HG02943 (cell line): Measurements from ENCODE around the gene ZNF573.
"Not testable (repeated sequence)": the region's sequence is repeated elsewhere in the genome, so short reads cannot be mapped to it uniquely, and the experiment has no call there.

ENCODE experiments used
- ATAC-seq: cut with Tn5 transposase; IDR thresholded peaks from one replicate; pipeline ENCODE4 v1.9.1; 2021; ENCODE audit warnings: mild to moderate bottlenecking, low read depth, moderate library complexity; ENCODE audit not compliant: unreplicated experiment

ZNF573 gene

GRCh38 chr19:37779127-37780005 is at the start of gene ZNF573:
Gene ZNF573, minus strand, starts transcription at chr19:37779586. Its CDS starts 5,857 bp downstream, at chr19:37773729.
- ATAC-seq = peak; percentile 65

GRCh38 chr19:37817180-37817981 is 38.0 kb upstream of the ZNF573 start:
- no peak for ATAC-seq

GRCh38 chr19:37815611-37816010 is 36.2 kb upstream of the ZNF573 start:
- ATAC-seq = not testable (repeated sequence)

- ATAC-seq = no peak
Measured at GRCh38 chr19:37813340-37813739, 34.0 kb upstream of the ZNF573 start.

GRCh38 chr19:37809366-37809765 is 30.0 kb upstream of the ZNF573 start:
- no peak for ATAC-seq

DNA sequence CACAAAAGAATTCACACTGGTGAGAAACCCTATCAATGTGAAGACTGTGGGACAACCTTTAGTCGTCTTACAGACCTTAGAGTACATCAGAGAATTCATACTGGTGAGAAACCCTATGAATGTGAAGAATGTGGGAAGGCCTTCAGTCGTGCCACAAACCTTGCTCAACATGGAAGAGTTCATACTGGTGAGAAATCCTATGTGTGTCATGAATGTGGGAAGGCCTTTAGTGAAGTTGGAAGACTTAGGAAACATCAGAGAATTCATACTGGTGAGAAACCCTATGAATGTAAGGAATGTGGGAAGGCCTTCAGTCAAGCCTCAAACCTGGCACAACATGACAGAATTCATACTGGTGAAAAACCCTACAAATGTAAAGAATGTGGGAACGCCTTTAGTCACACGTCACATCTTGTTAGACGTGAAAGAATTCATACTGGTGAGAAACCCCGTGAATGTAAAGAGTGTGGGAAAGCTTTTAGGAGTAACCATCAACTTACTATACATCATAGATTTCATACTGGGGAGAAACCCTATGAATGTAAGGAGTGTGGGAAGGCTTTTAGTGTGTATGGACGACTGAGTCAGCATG is 24.0 kb upstream of the ZNF573 start:
- no peak for ATAC-seq

DNA sequence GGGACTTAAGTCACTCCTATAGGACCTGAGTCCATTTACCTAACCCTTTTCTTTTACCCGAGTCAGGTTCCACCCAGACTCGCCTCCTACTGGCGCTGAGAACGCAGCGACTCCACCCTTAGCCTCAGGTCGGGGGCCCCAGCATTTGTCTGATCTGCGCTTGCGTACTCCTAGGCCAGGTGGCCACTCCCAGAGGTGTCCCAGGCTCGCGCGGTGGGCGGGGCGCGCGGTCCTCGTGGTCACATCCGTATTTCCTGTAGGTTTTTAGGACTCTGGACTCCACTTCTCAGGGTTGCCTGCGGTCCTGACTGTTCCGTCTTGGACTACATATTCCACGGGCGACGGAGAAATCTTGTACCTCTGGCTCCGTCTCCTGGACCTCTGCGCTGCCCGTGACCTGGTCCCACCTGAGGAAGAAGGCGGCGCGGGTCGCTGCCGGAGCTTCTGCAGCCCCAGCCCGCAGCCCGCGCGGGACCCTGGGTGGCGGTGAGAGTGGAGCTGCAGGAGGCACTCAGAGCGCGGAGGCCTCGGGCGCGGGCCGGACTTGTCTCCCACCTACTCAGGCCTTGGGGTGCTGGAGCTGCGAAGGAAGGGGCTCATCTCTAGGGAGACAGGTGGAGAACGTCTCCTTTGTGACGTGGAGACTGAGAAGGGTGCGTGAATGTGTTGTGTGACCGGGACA is 11.0 kb upstream of the ZNF573 start:
- ATAC-seq = no peak

GRCh38 chr19:37778613-37779126 is 716 bp downstream of the ZNF573 start:
- ATAC-seq = peak; percentile 17

DNA sequence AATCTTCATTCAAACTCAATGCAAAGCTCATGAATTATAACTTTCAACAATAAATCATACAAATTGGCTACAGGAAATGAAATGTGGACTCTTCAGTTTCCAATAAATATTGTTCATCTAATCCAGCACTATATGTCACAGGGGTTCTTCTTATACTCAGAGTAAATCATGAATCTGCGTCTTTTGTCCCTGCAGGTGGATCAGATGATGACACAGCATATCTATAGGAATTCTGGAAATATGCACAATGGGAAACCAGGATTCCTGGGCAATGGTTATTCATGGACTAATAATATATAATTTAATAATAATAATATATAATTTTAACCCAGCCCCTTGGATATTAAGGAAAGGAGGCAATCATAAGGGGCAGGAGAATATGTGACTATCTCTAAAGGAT is 8.4 kb downstream of the ZNF573 start:
- no peak for ATAC-seq

DNA sequence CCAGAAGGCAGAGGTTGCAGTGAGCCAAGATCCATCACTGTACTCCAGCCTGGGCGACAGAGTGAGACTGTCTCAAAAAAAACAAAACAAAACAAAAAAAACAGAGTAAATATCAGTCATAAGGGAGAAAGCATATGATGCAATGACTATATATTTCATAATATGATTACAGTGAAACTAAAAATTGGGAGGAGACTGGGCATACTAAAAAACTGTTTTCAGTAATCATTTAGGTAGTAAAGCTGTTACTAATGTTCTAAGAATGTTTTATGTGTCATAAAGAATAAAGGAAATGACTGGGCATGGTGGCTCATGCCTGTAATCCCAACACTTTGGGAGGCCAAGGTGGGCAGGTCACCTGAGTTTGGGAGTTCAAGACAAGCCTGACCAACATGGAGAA is 15.9 kb downstream of the ZNF573 start:
- ATAC-seq = no peak

DNA sequence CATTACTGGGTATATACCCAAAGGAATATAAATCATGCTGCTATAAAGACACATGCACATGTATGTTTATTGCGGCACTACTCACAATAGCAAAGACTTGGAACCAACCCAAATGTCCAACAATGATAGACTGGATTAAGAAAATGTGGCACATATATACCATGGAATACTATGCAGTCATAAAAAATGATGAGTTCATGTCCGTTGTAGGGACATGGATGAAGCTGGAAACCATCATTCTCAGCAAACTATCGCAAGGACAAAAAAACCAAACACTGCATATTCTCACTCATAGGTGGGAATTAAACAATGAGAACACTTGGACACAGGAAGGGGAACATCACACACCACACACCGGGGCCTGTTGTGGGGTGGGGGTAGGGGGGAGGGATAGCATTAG is 21.7 kb downstream of the ZNF573 start:
- ATAC-seq = not testable (repeated sequence)

DNA sequence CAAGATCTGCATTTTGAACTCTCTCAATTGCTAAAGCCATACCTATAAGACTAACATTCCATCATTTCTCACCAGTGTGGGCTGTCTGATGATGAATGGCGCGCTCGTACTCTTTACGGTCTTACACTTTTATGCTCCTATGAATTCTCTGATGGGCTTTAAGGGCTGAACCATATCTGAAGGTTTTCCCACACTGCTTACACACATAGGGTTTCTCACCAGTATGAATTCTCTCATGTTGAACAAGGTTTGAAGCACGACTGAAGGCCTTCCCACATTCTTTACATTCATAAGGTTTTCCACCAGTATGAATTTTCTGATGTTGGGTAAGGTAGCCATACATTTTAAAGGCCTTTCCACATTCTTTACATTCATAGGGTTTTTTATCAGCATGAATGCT is 41.0 kb downstream of the ZNF573 start:
- no peak for ATAC-seq

DNA sequence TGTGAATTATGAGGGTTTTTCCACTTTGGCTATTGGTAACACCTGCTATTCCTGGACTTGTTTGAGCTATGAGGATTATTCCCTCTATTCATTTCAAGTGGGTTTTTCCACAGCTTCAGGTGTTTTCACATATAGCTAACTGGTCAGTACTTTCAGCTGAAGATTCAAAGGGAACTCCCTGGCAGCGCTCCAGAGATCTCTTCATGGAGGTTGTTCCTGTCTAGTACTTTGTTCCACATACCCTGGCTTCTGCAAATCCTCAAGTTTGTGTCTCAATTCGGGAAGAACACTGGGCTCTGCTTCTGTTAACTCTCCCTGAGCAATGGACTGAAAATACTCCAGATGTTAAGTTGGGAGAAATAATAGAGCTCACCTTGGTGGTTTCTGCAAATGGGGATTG is 54.2 kb downstream of the ZNF573 start:
- ATAC-seq = no peak

GRCh38 chr19:37719927-37720265 is 59.5 kb downstream of the ZNF573 start:
- no peak for ATAC-seq

GRCh38 chr19:37719111-37719926 is 60.1 kb downstream of the ZNF573 start, which contains the start of gene ZNF607:
Gene ZNF607, minus strand, starts transcription at chr19:37719761. Its CDS starts 8,143 bp downstream, at chr19:37711618.
- ATAC-seq = peak; percentile 93

DNA sequence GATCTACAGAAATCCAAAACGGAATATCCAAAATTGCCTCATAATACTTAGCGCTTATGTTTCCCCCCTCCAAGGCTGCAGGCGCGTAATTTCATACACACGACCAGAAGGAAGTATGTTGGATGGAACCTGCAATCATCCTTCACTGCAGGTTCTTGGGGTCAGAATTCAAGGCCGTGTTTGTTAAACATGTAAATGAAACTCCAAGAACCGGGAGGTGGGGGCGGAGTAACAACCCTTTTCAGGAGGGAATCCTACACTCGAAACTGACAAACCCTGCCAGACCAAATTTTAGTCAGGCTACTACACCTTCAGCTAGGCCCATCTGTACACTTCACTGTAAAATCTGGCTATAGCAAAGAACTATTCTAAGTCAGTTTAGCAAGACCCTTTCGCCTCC is 61.1 kb downstream of the ZNF573 start:
- no peak for ATAC-seq

DNA sequence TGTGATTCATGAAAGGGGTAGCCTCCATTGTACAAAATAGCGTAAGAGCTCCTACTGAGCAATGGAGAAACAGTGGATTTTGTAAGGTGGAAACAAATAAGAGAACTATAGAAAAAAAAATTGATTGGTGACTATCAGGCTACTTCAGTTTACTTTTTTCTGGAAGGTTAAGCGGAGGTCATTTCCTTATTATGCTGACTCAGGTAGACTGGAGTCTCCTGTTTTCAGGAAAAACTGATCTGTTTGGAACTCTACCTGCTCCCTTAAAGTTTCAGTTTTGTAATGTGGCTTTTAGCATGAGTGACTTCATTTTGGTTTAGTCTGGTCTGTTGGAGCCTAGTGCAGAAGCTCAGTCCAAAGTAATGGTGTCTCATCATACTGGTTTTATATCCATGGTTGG is 63.2 kb downstream of the ZNF573 start:
- no peak for ATAC-seq

GRCh38 chr19:37706052-37706605 is 73.3 kb downstream of the ZNF573 start:
- no peak for ATAC-seq

GRCh38 chr19:37699057-37699456 is 80.3 kb downstream of the ZNF573 start:
- no peak for ATAC-seq
